Stimulated activated CD8-positive, alpha-beta memory T cell treated with anti-CD3 and anti-CD28 coated beads, Interleukin-7, amount 100 ng/mL, for 48 hours (primary cell): Measurements from ENCODE around the gene EYA4.

ENCODE experiments used
- DNase-seq, 2 donors: peaks; one replicate each; pipeline ENCODE4 v3.0.0-alpha.2; 2020; ENCODE audit warnings: low read depth in 1 of 2; ENCODE audit errors: extremely low read depth in 1 of 2

Gene EYA4

GRCh38 chr6:133340557-133340956, 99.4 kb downstream of the EYA4 start:
- no peak for DNase-seq

GRCh38 chr6:133341607-133342158, 100.5 kb downstream of the EYA4 start:
- DNase-seq = no peak

- DNase-seq = no peak
These were observed 102.1 kb downstream of the EYA4 start for GRCh38 chr6:133343220-133343619.

GRCh38 chr6:133348846-133349245, 107.7 kb downstream of the EYA4 start:
- no peak for DNase-seq

- no peak for DNase-seq
These were observed 109.8 kb downstream of the EYA4 start for GRCh38 chr6:133350928-133351327.

GRCh38 chr6:133352046-133352445, 110.9 kb downstream of the EYA4 start:
- DNase-seq = no peak

GRCh38 chr6:133353061-133353460, 111.9 kb downstream of the EYA4 start:
- DNase-seq = no peak

GRCh38 chr6:133355922-133356321, 114.8 kb downstream of the EYA4 start:
- DNase-seq = no peak

GRCh38 chr6:133358574-133359150, 117.5 kb downstream of the EYA4 start:
- DNase-seq = no peak

- no peak for DNase-seq
These were observed 118.1 kb downstream of the EYA4 start for GRCh38 chr6:133359256-133359655.

GRCh38 chr6:133359760-133360159, 118.6 kb downstream of the EYA4 start:
- no peak for DNase-seq

GRCh38 chr6:133360194-133360593, 119.0 kb downstream of the EYA4 start:
- no peak for DNase-seq

- no peak for DNase-seq
These were observed 121.7 kb downstream of the EYA4 start for GRCh38 chr6:133362813-133363212.

GRCh38 chr6:133368664-133369063, 127.5 kb downstream of the EYA4 start:
- no peak for DNase-seq

- no peak for DNase-seq
These were observed 128.7 kb downstream of the EYA4 start for GRCh38 chr6:133369773-133370272.

- no peak for DNase-seq
These were observed 135.6 kb downstream of the EYA4 start for GRCh38 chr6:133376743-133377142.

GRCh38 chr6:133377219-133377618, 136.1 kb downstream of the EYA4 start:
- DNase-seq = no peak

- no peak for DNase-seq
These were observed 138.9 kb downstream of the EYA4 start for GRCh38 chr6:133380047-133380446.

- DNase-seq = no peak
These were observed 139.6 kb downstream of the EYA4 start for GRCh38 chr6:133380723-133381122.

- no peak for DNase-seq
These were observed 147.6 kb downstream of the EYA4 start for GRCh38 chr6:133388731-133389130.

GRCh38 chr6:133390168-133390567, 149.0 kb downstream of the EYA4 start:
- no peak for DNase-seq

GRCh38 chr6:133392015-133392414, 150.9 kb downstream of the EYA4 start:
- DNase-seq = no peak

GRCh38 chr6:133392641-133393040, 151.5 kb downstream of the EYA4 start:
- DNase-seq = no peak
